ENCODE data around the gene RIMBP2.

The RIMBP2 gene

DNA sequence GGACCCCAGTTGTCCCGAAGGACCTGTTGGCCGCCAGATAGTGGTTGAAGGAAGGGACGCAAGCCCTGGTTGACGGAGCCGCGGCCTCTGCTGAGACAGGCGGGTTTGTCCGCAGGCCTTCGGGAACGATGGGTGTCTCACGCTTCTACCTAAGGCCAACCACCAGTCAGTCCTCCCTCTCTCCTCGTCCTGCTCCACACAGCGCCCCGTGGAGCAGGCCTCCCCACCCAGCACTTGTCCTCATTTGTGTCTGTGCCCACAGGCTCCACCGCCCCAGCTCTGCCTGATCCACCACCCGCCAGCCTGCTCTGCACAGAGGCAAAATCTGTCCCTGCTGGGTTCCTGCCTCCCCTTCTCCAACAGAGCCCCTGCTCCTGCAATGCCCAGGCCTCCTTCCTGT lies 41.0 kb downstream of the RIMBP2 start:
- no peak for DNase-seq

DNA sequence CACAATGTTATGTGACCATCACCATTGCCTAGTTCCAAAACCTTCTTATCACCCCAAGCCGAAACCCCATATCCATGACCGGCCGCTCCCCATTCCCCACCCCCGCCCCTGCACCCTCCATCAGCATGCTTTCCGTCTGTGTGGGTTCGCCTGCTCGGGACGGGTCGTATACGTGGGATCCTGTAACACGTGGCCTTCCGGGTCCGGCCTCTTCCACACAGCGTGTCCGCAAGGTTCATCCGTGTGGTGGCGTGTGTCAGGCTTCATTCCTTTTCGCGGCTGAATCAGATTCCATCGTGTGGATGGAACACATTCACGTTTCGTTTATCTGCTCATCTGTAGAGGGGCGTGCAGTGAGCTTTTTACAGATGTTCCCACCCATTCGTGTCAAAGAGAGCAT lies 41.4 kb downstream of the RIMBP2 start:
- DNase-seq, result no peak

DNA sequence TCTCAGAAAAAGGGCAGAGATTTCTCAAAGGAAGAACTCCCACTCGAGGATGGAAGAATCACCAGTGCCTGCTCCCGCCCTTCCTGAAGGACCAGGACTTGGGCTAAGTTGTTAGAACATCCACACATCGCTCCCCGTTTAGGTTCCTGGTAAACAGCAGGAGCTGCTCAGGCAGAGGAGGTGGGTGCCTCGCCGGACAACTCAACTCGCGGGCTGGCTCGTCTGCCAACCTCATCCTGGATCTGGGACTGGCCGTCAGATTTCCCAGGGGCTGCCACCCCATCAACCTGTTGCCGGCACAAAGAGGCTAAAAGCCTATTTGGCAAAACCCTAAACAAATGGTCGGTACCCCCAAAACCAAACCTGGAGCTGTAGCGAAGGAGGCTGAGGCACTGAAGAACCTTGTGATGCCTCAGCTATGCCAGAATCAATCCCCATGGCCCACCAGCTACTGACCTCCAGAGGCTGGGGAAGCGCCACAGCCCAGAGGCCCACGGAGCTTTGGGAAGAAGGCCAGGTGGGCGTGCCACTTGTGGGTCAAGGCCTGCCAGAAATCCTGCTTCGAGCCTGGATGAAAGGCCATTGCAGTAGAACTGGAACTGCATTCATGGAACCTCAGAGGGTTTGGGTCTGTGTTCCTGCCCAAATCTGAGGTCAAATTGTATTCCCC lies 42.9 kb downstream of the RIMBP2 start:
- no peak for DNase-seq

DNA sequence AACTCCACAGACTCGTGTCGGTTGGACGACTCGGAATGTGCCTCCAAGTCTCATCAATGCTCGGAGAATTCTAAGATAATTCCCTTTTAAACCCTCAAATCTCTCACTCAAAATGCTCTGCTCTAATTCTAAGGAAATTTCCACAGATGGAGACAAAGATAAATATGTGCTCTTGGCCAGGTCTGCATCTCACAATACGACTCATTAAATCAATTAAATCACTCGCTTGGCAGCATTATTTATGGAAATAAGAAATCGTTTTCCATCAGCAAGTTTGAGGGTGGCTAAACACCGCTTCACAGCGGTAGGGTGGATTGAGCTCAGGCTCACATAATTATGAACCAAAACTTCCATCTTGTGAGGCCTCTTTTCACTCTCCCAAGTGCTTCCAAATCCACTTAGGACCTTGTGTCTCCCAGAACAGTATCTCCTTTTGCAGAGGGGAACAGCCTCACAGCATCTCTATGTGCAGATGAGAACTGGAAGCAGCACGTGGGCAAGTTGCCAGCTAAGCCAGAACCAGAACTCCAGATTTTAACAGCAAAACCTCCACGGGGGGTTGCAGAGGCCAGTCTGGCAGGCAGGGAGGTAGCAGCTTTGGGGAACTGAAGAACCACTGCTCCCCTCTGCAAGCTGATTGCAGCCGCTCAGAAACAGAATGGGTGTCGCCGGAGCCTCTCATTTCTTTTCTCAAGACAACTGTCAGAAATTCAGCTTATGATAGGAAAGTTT lies 43.8 kb downstream of the RIMBP2 start:
- DNase-seq, result no peak

DNA sequence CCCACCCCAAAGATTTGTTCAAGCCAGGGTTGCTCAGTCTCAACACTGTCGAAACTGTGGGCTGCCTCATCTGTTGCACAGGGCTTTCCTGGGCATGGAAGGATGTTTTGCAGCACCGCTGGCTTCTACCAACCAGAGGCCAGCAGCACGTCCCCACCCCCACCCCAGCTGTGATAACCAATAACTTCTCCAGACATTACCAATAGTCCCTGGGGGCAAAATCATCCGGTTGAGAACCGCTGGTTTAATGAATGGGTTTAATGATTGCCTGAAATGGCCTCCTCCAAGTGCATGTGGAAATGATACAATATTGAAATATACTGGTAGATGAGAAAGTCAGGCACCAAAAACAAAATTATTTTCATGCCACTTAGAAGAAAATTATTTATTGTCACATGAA lies 44.5 kb downstream of the RIMBP2 start:
- DNase-seq, result no peak

DNA sequence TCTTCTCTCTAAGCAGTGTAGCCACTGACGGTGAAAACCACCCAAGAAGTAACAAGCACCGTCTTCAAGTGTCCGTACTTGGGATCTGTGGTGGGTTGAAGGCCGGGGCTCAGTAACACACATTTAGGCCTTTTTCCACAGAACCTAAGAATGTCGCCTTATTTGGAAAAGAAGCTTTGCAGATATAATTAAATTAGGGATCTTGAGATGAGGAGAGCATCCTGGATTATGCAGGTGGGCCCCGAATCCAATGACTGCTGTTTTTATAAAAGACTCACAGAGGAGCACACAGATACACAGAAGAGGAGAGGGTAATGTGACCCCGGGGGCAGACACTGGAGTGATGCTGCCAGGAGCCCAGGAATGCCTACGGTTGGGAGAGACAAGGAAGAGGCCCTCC lies 46.3 kb downstream of the RIMBP2 start:
- no peak for DNase-seq

DNA sequence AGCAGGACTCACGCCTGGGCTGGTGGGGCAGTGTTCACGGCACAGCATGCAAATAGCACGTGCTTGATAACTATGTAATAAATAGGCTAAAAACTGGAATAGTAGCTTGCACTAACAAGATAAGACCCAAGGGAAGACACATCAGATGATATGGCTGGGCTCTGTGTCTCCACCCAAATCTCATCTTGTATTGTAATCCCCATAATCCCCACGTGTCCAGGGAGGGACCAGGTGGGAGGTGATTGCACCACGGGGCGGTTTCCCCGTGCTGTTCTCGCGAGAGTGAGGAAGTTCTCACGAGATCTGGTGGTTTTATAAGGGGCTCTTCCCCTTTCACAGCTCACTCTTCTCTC lies 46.9 kb downstream of the RIMBP2 start:
- DNase-seq, result no peak

DNA sequence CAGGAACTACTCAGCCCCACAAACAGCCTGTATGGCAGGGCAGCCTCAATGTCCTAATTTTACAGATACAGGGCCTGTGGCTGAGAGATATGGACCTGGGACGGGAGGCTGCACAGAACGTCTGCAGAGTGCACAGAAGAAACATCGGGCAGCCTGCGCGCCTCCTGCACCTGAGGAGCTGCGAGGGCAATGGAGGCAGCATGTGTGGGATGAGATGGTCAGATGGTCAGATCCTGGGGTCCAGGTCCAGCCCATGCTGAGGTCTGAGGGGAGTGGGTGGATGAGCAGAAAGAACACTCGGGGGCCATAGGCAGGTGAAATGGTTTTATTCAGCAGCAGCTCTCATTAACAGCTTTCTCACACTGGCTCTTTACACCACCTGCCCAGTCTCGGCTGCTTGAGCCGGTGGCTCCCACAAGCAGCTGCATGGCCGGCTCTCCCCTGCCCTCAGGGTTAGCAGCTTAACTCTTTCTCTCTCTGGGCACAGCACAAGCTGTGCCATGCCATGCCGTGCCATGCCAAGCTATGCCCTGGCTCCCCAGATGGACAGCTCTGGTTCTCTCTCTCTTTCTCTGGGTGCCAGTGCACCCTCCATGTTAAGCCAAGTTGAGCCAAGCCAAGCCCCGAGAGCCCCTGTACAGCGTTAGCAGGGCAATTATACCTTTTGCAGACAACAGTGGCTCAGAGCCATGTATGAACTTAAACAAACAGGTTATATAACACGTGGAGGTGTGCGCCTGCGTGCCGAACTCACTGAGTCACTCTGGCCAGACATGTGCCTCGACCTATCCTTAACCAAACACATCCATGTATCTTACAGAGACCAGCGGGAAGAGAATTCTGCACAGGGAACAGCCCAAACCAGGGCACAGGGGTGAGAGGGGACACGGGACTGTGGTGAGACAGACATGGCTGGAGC lies 47.6 kb downstream of the RIMBP2 start:
- peak; percentile 13 for DNase-seq

DNA sequence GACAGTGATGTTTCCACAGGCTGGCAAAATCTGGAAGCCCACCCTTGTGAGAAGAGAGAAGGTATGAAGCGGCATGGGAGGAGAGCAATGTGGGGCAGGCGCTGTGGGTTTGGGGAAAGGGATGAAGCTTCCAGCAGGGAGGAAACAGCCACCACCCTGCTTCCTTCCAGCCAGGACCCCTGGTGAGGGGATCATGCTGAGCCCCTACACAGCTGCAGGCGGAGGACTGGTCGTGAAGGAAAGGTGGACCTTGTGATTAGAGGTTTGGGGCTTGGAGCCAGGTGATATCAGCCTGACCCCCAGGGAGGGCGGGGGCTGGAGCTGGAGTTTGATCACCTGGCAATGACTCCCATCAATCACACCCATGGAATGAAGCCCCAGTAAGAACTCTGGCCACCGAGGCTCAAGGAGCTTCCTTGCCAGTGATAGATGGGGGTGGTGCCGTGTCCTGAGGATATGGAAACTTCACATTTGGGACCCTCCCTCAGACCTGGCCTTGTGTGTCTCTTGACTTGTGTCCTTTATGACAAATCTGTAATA lies 48.6 kb downstream of the RIMBP2 start:
- no peak for DNase-seq

DNA sequence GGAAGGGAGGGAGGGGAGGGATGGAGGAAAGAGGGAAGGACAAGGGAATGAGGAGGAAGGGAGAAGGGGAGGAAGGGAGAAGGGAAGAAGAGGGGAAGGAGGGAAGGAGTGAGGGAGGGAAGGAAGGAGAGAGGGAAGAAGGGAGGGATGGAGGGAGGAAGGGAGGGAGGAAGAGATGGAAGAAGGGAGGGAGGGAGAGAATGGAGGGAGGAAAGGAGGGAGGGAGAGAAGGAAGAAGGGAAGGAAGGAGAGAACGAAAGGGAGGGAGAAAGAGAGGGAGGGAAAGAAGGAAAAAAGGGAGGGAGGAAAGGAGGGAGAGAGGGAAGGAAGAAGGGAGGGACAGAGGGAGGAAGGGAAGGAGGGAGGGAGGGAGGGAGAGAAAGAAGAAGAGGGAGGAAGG lies 49.5 kb downstream of the RIMBP2 start:
- DNase-seq, result no peak

DNA sequence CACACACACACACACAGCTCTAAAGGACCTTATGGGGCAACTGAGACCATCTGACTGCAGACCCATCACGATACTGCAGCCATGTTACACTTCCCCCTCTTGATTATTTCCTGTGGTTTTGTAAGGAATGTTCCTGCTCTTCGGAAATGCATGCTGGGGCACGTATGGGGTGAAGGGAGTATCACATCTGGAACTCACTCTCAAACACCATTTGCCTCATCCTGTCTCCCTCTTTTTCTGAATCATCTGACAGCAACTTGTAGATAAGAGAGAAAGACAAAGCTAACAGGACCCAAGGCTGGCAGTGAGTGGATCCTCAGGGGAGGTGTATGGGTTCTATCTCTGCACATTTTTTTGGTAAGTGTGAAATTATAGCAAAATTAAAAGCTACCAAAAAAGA lies 50.3 kb downstream of the RIMBP2 start:
- DNase-seq, result no peak

DNA sequence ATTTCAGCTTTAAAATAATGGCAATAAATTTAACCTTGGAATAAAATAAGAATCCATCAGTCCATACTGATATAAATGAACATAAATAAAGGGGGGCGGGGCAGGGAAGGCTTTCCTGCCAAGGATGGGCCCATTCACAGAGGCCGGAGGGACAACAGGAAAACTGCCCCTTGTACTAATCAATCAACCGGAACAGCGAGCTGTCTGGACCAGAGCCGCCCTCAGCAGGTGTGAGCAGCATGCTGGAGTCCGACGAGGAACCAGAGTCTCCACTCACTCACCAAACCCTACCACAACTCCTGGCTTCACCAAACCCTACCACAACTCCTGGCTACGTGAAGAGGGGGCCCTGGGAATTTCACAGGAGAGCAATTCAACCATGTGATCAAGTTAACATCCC lies 51.3 kb downstream of the RIMBP2 start:
- no peak for DNase-seq

DNA sequence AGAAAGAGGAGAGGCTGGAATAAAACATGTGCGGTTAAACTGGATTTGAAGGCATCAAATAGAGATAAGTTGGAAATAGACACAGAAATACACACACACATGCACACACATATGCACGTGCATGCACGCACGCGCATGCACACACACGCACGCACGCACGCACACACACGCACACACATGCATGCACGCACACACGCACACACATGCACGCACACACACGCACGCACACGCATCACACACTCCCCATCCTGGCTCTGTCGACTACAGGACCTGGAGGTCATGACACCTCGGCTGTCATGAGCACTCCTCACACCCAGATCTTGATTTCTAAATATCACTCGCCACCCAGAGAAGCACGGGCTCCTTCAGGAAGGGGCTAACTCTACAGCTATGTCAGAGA lies 51.8 kb downstream of the RIMBP2 start:
- no peak for DNase-seq

DNA sequence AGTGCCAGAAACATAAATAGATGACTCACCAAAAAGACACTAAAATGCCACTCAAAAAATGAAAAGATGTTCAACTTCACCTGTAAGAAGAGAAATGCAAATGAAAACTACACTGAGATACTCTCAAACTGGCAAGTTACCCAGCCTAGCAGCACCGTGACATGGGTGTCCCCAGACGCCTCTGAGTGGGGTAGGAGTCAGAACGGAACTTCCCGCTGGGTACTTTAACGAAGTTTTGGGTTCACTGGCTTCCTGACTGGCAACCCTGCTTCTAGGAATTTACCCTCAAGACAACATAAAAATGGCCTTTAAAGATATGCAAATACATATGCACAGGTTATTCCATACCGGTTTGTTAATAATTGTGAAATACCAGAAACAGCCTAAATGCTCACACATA lies 52.6 kb downstream of the RIMBP2 start:
- no peak for DNase-seq

DNA sequence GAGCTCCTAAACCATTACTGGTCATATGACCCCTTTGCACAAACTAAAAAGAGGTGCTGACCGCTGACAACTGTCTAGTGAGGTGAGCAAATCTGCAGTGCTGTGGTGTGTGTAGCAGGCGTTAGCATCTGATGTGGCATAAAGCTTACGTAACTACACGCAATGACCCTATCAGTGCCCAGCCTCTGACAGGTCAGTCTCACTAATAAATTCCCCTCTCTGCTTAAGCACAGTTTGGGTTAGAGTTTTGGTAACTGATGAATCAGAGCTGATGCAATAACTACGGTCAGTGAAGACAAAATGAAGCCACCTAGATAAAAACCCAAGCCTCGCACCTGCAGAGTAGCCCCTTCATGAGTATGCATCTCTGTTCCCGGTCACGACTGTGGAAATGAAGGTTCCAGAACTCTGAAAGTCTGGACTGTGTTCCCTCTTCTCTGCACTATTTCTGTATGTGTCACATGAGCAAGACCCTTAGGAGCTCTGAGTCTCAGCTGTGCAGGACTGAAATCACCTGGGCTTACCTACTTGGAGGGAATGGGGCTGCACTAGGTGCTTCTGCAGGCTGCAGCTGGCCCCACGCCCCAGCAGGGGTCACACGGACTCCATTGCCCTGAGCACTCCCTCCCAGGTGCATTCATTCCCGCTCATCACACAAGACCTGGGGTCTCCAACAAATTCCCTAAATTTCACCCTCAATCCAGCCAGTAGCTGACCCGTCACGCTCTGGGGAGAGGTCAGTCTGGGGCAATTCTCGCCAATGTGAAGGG lies 54.4 kb downstream of the RIMBP2 start:
- DNase-seq, result peak; percentile 26

DNA sequence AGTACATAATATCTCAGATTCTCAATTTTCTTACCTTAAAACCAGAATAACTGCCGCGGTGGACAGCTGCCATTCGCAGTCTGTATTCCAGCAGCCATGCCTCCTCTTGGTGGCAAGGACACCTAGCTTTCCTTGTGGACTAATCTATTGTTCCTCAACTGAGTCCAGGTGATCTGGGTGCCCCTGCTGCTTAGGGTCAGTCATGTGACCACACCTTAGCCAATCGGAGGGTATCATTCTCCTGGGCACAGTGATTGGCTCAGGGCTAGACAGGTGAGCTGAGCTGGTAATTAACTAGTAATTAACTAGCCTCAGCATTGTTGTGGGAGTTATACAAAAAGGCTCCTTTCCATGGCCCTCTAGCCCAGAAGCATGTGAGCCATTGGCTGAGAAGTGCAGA lies 55.0 kb downstream of the RIMBP2 start:
- DNase-seq, result no peak

DNA sequence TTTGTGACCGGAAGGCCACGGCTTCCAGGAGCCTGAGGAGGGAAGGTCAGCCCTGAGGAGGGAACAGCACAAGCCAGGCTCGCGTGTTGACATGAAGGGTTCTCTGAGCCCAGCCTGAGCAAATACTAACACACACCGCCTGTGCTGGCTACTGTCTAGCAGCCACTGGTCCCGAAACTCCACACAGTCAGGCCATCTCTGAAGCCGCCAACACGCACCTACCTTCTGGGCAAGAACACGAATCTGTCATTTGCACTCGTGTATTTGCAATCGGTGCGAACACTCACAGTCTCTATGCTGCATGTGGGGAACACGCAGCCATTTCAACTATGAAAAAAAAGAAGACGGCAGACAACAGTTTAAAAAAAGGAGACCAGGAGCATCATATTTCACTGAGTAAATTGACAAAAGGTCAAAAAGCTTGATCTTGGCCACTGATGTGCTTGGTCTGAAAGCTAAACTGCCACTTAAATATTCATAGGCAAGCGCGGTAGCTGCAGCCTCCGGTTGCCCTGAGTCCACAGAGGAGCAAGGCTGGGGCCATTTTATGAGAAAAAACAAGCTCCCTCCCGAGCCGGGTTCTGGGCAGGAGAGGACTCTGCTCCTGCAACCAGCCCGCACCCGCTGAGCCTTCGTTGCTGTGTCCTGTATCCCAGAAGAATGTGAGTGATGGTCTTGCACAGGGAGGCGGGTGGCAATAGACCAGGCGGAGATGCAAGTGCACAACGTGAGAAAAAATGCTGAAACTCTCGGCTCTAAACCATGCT lies 57.8 kb downstream of the RIMBP2 start:
- peak; percentile 74 for DNase-seq

DNA sequence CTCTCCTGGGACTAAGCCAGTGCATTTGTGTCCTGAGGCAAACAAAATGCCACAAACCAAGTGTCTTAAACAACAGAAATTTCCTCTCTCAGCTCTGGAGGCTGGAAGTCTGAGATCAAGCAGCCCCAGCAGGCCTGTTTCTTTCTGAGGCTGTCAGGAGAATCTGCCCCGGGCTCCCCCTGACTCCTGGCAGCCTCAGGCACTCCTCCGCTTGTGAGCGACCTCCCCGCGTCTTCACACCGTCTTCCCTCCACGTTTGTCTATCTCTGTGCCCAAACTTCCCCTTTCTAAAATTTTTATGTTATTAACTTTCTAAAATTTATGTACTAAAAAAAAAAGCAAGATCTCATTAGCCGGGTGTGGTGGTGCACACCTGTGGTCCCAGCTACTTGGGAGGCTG lies 59.7 kb downstream of the RIMBP2 start:
- DNase-seq, result no peak

DNA sequence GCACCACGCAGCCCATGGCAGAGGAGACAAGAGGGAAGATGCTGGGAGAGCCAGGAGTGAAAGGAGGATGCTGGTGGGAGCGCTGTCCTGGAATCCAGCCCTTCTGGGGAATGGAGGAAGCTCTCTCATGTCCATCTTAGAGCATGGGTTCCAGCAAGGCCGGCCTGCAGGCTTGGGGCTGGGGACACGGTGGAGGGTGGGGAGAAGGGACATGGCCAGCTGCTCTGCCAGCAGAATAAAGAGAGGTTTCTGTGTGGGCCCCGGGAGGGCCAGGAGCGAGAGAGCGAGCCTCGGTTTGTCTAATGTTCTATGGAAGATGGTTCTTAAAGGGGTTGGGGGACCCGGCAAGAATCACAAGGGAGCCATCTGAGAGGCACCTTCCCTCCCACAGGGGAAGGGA lies 60.2 kb downstream of the RIMBP2 start:
- no peak for DNase-seq

DNA sequence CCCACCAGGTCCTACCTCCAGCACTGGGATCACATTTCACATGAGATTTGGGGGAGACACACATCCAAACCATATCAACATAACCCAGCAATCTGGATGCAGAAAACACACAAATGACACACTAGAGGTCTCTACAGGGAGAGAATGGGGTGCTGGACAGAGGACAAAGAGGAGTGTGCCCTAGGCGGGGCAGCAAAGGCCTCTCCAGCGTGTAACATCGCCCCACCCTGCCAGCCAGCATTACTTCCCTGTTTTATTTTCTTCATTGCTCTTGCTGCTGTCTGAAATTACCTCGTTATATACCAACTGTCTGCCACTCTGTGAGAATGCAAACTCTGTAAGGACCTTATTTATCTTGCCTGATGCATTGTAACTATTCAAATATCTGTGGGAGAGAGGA lies 61.1 kb downstream of the RIMBP2 start:
- no peak for DNase-seq

DNA sequence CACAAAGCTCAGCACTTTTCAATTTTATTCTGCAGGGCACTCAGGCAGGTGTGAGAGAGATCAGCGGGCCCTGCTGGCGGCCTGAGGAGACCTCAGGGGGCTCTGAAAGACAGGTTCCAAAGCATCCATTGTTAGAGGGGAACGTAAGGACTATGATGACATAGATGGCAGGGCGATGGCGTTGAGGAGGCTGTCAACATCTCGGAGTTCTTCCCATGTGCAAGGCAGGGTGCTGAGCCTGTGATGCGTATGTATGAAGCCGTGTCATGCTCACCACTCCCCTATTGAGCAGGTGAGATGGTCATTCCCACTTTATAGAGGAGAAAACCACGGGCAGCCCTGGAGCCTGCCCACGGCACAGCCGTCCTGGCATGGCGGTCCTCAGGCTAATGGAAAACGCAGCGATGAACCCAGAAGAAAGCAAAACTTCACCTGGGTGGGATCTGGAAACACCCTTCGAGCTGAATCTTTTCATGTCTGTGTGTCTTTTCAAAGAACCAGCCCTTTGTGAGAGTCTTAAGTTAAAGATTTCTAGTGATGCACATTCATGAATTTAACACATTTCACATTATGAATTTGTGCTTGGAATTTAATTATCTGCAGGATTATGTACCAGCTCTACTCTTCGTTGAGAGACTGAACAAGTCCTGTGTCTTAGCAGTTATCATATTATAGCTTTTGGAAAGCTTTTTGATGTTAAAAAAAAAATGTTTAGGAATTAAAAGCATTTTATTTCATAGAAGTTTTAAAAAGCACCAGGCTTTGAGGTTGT lies 64.7 kb downstream of the RIMBP2 start:
- no peak for DNase-seq

Data from DMS53 (cell line).